COLO668 (cell line): Measurements from ENCODE around the gene NOMO2.
"Not testable (repeated sequence)": the region's sequence is repeated elsewhere in the genome, so short reads cannot be mapped to it uniquely, and the experiment has no call there.

ENCODE experiments used
- DNase-seq: peaks from one replicate; lab custom pipeline; 2025; ENCODE audit not compliant: unreplicated experiment; lab: John Stamatoyannopoulos, UW

Gene NOMO2

GRCh38 chr16:18521445-18522181, 40.3 kb downstream of the NOMO2 start:
- DNase-seq = not testable (repeated sequence)

GRCh38 chr16:18518536-18519283, 43.2 kb downstream of the NOMO2 start:
- DNase-seq = not testable (repeated sequence)

- DNase-seq = not testable (repeated sequence)
These were observed 63.5 kb downstream of the NOMO2 start for GRCh38 chr16:18498430-18498829.

GRCh38 chr16:18497032-18497431, 64.9 kb downstream of the NOMO2 start:
- not testable (repeated sequence) for DNase-seq

- not testable (repeated sequence) for DNase-seq
These were observed 69.6 kb downstream of the NOMO2 start for GRCh38 chr16:18492118-18492897.

- DNase-seq = not testable (repeated sequence)
These were observed 125.9 kb downstream of the NOMO2 start for GRCh38 chr16:18436025-18436424.

- DNase-seq = not testable (repeated sequence)
These were observed 146.1 kb downstream of the NOMO2 start for GRCh38 chr16:18415827-18416226.

- not testable (repeated sequence) for DNase-seq
These were observed 152.2 kb downstream of the NOMO2 start for GRCh38 chr16:18409532-18410293.

GRCh38 chr16:18401851-18402657, 159.8 kb downstream of the NOMO2 start:
- not testable (repeated sequence) for DNase-seq

- not testable (repeated sequence) for DNase-seq
These were observed 160.7 kb downstream of the NOMO2 start for GRCh38 chr16:18401159-18401558.

- DNase-seq = not testable (repeated sequence)
These were observed 167.5 kb downstream of the NOMO2 start for GRCh38 chr16:18394363-18394762.

GRCh38 chr16:18387767-18388166, 174.1 kb downstream of the NOMO2 start:
- not testable (repeated sequence) for DNase-seq

GRCh38 chr16:18386517-18386916, 175.4 kb downstream of the NOMO2 start:
- not testable (repeated sequence) for DNase-seq

GRCh38 chr16:18385285-18385684, 176.6 kb downstream of the NOMO2 start:
- not testable (repeated sequence) for DNase-seq

- DNase-seq = not testable (repeated sequence)
These were observed 177.0 kb downstream of the NOMO2 start for GRCh38 chr16:18384869-18385268.

- not testable (repeated sequence) for DNase-seq
These were observed 177.7 kb downstream of the NOMO2 start for GRCh38 chr16:18384098-18384636.

GRCh38 chr16:18382696-18383095, 179.2 kb downstream of the NOMO2 start:
- DNase-seq = not testable (repeated sequence)
